ENCODE results near the gene SSTR3. TPM values are rescaled to one million over a fixed set of nuclear protein-coding genes. Genes with fewer than 3 reads are reported as not detected.
A peak's percentile ranks its signal among the peaks of the same experiment; 100 is the strongest.

The SSTR3 gene
- total and polyA plus RNA-seq, 2 of the 13 experiments (the other 11 are each of a cell fraction or from before 2014, with no cell fraction given): 0.08 to 0.64 TPM

- TF ChIP-seq ZNF142 (CRISPR knock-in tag; IDR thresholded peaks at IDR 0.05): peak; percentile 63; the same call in 1 of the 2 replicates
- no peak for TF ChIP-seq ZNF616 (CRISPR knock-in tag; IDR thresholded peaks at IDR 0.05; ENCODE audit: low read depth)
- peak; percentile 88 for TF ChIP-seq ZFY (CRISPR knock-in tag; IDR thresholded peaks at IDR 0.05)
- peak; percentile 53 for TF ChIP-seq ZNF18 (CRISPR knock-in tag; IDR thresholded peaks at IDR 0.05; ENCODE audit: insufficient replicate concordance)
- TF ChIP-seq MIER3 (CRISPR knock-in tag; IDR thresholded peaks at IDR 0.05; ENCODE audit: borderline replicate concordance): no peak
- peak; percentile 72; the same call in 1 of the 2 replicates for TF ChIP-seq ZNF343 (CRISPR knock-in tag; IDR thresholded peaks at IDR 0.05)
- peak; percentile 27; the same call in 1 of the 2 replicates for TF ChIP-seq AKAP8 (CRISPR knock-in tag; IDR thresholded peaks at IDR 0.05)
- TF ChIP-seq ZNF674 (CRISPR knock-in tag; IDR thresholded peaks at IDR 0.05; ENCODE audit: low read depth): no peak
- TF ChIP-seq ZFP91 (CRISPR knock-in tag; IDR thresholded peaks at IDR 0.05; ENCODE audit: borderline replicate concordance): peak; percentile 92
- no peak; the same call in 1 of the 2 replicates for TF ChIP-seq KAT7 (CRISPR knock-in tag; IDR thresholded peaks at IDR 0.05; ENCODE audit: borderline replicate concordance)
- peak; percentile 65 for TF ChIP-seq ARID4A (CRISPR knock-in tag; IDR thresholded peaks at IDR 0.05; ENCODE audit: borderline replicate concordance)
- peak; percentile 96 for TF ChIP-seq HOXA5 (CRISPR knock-in tag; IDR thresholded peaks at IDR 0.05)
- no peak for TF ChIP-seq ZNF75D (CRISPR knock-in tag; IDR thresholded peaks at IDR 0.05; ENCODE audit: borderline replicate concordance)
Observed at GRCh38 chr22:37199103-37199759, 13.0 kb downstream of the SSTR3 start (continued).
